Measurements from ENCODE around the gene CNTNAP5. TPM values are rescaled to one million over a fixed set of nuclear protein-coding genes. Genes with fewer than 3 reads are reported as not detected.

CNTNAP5 gene
- total RNA-seq, result under 1 TPM in 1 of 4 donors, not detected in 3; 0.17 TPM

DNA sequence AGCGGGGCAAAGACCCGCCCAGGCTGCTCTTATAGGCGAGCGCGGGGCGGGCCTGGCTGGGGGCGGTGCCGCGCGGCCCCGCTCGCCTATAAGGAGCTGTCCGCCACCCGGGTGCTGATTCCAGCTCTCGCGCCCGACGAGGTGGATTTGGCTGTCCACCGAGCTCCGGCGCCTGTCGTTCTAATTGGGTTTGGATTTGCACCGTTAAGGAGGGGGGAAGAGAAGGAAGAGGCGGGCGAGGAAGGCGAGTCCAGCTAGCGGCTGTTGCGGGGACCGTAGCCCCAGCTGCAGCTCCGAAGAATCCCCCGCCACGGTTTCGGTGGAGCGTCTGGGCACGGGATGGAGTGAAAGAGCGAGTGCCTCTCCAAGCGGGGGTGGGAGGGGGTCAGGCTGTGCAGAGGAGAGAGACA lies at the start of gene CNTNAP5:
Gene CNTNAP5, plus strand, starts transcription at position 117 of the 410 bp plus-strand sequence. CDS start 364 bp downstream, outside the sequence.
- DNase-seq (ENCODE audit: extremely low spot score), result no peak
- WGBS, result 5% methylated on average over 8 of the region's 37 CpGs
- TF ChIP-seq POLR2A (IDR thresholded peaks at IDR 0.05; ENCODE audit: low read depth) (no peak), POLR2AphosphoS5 (IDR thresholded peaks at IDR 0.05) (no peak), EP300 (IDR thresholded peaks at IDR 0.05) (no peak)
- TF ChIP-seq, protein P1, sequence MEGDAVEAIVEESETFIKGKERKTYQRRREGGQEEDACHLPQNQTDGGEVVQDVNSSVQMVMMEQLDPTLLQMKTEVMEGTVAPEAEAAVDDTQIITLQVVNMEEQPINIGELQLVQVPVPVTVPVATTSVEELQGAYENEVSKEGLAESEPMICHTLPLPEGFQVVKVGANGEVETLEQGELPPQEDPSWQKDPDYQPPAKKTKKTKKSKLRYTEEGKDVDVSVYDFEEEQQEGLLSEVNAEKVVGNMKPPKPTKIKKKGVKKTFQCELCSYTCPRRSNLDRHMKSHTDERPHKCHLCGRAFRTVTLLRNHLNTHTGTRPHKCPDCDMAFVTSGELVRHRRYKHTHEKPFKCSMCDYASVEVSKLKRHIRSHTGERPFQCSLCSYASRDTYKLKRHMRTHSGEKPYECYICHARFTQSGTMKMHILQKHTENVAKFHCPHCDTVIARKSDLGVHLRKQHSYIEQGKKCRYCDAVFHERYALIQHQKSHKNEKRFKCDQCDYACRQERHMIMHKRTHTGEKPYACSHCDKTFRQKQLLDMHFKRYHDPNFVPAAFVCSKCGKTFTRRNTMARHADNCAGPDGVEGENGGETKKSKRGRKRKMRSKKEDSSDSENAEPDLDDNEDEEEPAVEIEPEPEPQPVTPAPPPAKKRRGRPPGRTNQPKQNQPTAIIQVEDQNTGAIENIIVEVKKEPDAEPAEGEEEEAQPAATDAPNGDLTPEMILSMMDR (IDR thresholded peaks at IDR 0.05), result no peak
- peaks cover 0 to 12% (median 12%) of the 10 kb centered on the region in 4 donors for H3K4me1 ChIP-seq
- no peaks in the 10 kb centered on the region for H3K36me3 ChIP-seq
- H3K9me3 ChIP-seq, result no peaks in the 10 kb centered on the region
- H3K4me3 ChIP-seq, result peak within 1 kb of the TSS in 3 of 4 donors; percentile 25 to 34 (median 30)
- intact Hi-C loops (cut with DNase I), result no loop called here
- peaks cover 0 to 40% (median 13%) of the 10 kb centered on the region in 4 donors for H3K27me3 ChIP-seq
- H3K27ac ChIP-seq (replicated peaks in 1 of 4), result no peak within 1 kb of the TSS

DNA sequence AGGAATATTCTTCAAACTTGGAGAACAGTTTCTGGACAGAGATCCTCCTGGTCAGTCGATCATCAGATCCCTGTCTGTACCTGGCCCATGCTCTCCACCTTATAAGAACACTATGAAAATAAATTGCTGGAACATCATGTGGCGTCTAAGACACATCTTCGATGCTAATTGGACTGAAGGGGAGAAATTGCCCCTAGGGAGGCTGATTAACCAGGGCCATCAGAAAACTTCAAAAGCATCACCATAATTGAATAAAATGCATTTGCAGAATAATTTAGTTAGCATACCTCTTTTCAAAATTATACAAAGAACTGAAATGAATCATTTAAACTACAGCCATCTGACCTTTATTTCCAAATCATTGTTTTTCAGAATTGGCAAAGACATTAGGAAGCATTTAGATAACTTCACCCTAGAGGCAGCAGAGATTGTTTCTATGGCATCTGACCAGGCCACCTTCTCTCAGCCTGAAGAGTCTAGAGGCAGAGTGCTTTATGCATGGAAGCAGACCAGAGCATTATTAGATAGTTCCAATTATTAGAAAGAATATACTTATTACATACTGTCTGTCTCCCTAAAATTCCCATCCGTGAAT lies 48.9 kb upstream of the CNTNAP5 start:
- 90% methylated on average over 4 of the region's 4 CpGs for WGBS
- Histone ChIP-seq H3K4me1 (no peaks in the 10 kb centered on the region), H3K36me3 (no peaks in the 10 kb centered on the region), H3K9me3 (no peaks in the 10 kb centered on the region), H3K4me3 (no peak overlapping the region), H3K27ac (replicated peaks in 1 of 4) (no peak overlapping the region), H3K27me3 (no peaks in the 10 kb centered on the region)
- TF ChIP-seq EP300 (IDR thresholded peaks at IDR 0.05), result no peak
- no peak for TF ChIP-seq POLR2AphosphoS5 (IDR thresholded peaks at IDR 0.05)
- TF ChIP-seq, protein P1 (IDR thresholded peaks at IDR 0.05), result no peak
- TF ChIP-seq POLR2A (IDR thresholded peaks at IDR 0.05; ENCODE audit: low read depth), result no peak
- DNase-seq (ENCODE audit: extremely low spot score), result no peak
- intact Hi-C loops (cut with DNase I), result no loop called here

DNA sequence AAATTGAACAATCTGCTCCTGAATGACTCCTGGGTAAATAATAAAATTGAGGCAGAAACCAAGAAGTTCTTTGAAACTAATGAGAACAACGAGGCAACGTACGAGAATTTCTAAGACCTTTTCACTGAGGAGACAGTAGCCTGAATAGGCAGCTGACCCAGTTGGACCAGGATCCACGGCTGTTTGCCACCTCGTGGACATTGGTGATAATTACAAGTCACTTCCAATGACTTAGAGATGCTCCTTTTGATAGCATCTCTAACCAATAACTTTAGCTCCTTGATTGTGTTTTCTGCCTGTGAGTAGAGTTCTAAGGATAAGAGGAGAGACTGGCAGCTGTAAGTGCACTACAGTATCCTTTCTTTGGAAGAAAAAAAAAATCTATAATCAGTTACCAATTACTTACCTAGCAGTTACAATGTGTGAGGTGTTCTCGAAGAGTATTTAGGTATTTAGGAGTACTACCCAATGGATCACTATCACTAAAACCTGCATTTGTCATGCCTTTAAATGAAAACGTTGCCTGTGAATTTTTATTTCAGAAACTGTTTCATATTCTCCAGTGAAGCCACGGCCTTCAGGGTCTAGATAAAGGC lies 31.3 kb upstream of the CNTNAP5 start:
- H3K27ac ChIP-seq (replicated peaks in 1 of 4), result no peak overlapping the region
- peaks cover 0 to 4% (median 2%) of the 10 kb centered on the region in 4 donors for H3K9me3 ChIP-seq
- H3K4me3 ChIP-seq, result no peak overlapping the region
- H3K4me1 ChIP-seq, result no peaks in the 10 kb centered on the region
- H3K27me3 ChIP-seq, result no peaks in the 10 kb centered on the region
- no peak for DNase-seq (ENCODE audit: extremely low spot score)
- no peaks in the 10 kb centered on the region for H3K36me3 ChIP-seq
- no peak for TF ChIP-seq POLR2AphosphoS5 (IDR thresholded peaks at IDR 0.05)
- TF ChIP-seq, protein P1 (IDR thresholded peaks at IDR 0.05), result peak; percentile 34 to 56 (median 34)
- intact Hi-C loops (cut with DNase I), result no loop called here
- 51% methylated on average over 8 of the region's 8 CpGs for WGBS

DNA sequence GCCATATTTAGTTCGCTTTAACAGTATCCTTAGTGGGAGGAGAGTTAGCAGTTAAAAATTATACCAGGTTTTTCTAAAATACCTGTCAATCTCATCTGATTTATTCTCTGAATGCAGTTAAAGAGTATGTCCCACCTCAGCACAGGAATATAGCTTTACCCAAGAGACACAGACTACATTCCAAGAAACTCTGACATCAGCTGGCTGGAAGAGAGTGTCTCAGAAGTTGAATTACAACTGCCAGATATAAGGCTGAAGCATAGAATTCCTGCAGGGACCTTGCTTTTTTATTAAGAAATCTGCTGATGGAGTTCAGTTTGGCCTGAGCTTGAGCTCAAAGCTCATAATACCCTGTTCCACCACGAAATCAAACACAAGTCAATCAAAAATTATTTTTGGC lies 25.4 kb upstream of the CNTNAP5 start:
- Histone ChIP-seq H3K27ac (replicated peaks in 1 of 4) (no peak overlapping the region), H3K9me3 (peaks cover 0 to 4% (median 0%) of the 10 kb centered on the region in 4 donors), H3K4me3 (no peak overlapping the region), H3K27me3 (no peaks in the 10 kb centered on the region), H3K4me1 (peaks cover 0 to 11% (median 7%) of the 10 kb centered on the region in 4 donors), H3K36me3 (no peaks in the 10 kb centered on the region)
- no peak for DNase-seq (ENCODE audit: extremely low spot score)
- TF ChIP-seq POLR2AphosphoS5 (IDR thresholded peaks at IDR 0.05), result no peak
- no peak for TF ChIP-seq POLR2A (IDR thresholded peaks at IDR 0.05; ENCODE audit: low read depth)
- no peak for TF ChIP-seq EP300 (IDR thresholded peaks at IDR 0.05)
- TF ChIP-seq, protein P1 (IDR thresholded peaks at IDR 0.05), result no peak
- intact Hi-C loops (cut with DNase I), result no loop called here
- 54% methylated on average over 2 of the region's 2 CpGs for WGBS

All from esophagus muscularis mucosa (tissue), 4 donors.